Right cardiac atrium (tissue), 5 donors: ENCODE measurements around the gene GAPVD1. TPM values are rescaled to one million over a fixed set of nuclear protein-coding genes. Genes with fewer than 3 reads are reported as not detected.
"Not testable (repeated sequence)": the region's sequence is repeated elsewhere in the genome, so short reads cannot be mapped to it uniquely, and the experiment has no call there.

Experiments used
- ATAC-seq, 2 donors: fragments of 200-7000 bp; cut with Tn5 transposase; one replicate each; pipeline versions ENCODE4 v1.8.0 to v1.9.1; 2020; ENCODE audit warnings: moderate library complexity in 2 of 2, mild to moderate bottlenecking in 1 of 2
- DNase-seq, 3 donors: peaks; one replicate each; pipeline ENCODE4 v3.0.0-alpha.2; 2020
- H3K27ac ChIP-seq: one replicate; pipeline ENCODE4 v1.5.1; 2013; ENCODE audit warnings: mild to moderate bottlenecking, low read length, control low read depth, moderate library complexity
- H3K27me3 ChIP-seq: one replicate; pipeline ENCODE4 v1.6.1; 2013; ENCODE audit not compliant: control insufficient read depth, insufficient read depth
- H3K4me1 ChIP-seq: one replicate; pipeline ENCODE4 v1.6.1; 2013; ENCODE audit warnings: low read length; ENCODE audit not compliant: control insufficient read depth, insufficient read depth
- H3K4me3 ChIP-seq: one replicate; pipeline ENCODE4 v1.5.1; 2013; ENCODE audit warnings: low read length, control low read depth
- H3K9me3 ChIP-seq: one replicate; pipeline ENCODE4 v1.6.1; 2013; ENCODE audit warnings: low read length; ENCODE audit not compliant: control insufficient read depth
- WGBS: extraction: QIAGEN DNeasy Blood & Tissue Kit; methylation state at CpG from one replicate; pipeline ENCODE4 v1.1.7; 2013; 5-methylcytosine and 5-hydroxymethylcytosine counted together
- intact Hi-C, 4 donors: fragments of 100-400 bp; cut with DNase I; formaldehyde crosslinking; loops; one replicate each; pipeline versions ENCODE4 v1.11.0 to v1.14.0; 2022 to 2023
- polyA plus RNA-seq: library from polyadenylated mRNA; stranded (reverse); fragments of 200-250 nt; gene quantifications from one replicate; pipeline ENCODE4 v1.2.3, GENCODE V29; 2013
- total RNA-seq, 4 donors: library from RNA; stranded (reverse); fragmentation: NEBNext Ultra II Directional; extraction: Animal tissue kit (Norgen Biotek cat#: 25700); gene quantifications; one replicate each; pipeline ENCODE4 v1.2.1, GENCODE V29; 2021
- donor health status: healthy with polysubstance abuse.
- donor health status: DM: no; HTN: yes; CAD: no.
- donor health status: DM: no; HTN: no; CAD: no.
- donor health status: DM: no; HTN: yes; CAD: no; lungs with severe emphysema.
- donor health status: DM: yes; HTN: yes; CAD: no.

Gene GAPVD1
- total and polyA plus RNA-seq, 5 donors, result 8.1 to 45.7 (median 33.1) TPM

DNA sequence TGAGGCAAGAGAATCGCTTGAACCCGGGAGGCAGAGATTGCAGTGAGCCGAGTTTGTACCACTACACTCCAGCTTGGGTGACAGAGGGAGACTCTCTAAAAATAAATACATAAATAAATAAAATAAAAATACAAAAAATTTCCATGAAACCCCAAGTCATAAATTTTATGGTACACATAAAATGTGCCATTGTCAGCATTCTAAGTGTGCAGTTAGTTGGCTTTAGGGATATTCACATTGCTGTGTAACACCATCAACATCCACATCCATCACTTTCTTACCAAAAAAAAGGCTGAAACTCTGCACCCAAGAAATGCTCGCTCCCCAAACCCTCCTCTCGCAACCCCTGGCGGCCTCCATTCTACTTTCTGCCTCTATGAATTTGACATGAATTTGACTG, 135.2 kb downstream of the GAPVD1 start:
- 94% methylated on average over 6 of the region's 6 CpGs for WGBS
- no peak overlapping the region for H3K4me3 ChIP-seq
- no peaks in the 10 kb centered on the region for H3K9me3 ChIP-seq
- no peaks in the 10 kb centered on the region for H3K4me1 ChIP-seq
- no peak overlapping the region for H3K27ac ChIP-seq
- DNase-seq (peak in 1 of 3 donors; percentile 23), ATAC-seq (no peak)
- intact Hi-C loops, result no loop called here
- no peaks in the 10 kb centered on the region for H3K27me3 ChIP-seq

DNA sequence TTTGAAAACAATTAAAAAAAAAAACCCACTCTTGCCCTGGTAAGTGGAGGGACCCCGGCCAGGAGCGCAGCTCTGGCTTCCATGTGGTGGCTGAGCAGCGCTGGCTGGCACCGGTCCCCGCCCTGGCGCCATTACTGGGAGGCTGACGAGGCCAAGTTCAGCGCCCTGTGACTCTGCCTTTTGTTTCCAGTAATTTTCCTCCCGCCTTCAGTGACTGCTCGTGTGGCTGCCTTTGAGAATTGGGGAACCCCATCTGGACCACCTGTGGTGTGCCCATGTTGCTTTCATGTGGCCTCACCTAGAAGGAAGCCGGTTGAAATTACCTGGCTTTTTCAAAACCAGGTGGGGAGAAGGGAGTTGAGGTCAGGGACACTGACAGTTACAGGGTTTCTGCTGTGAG, 136.1 kb downstream of the GAPVD1 start:
- DNase-seq (peak in 1 of 3 donors; percentile 24), ATAC-seq (no peak)
- H3K4me3 ChIP-seq, result no peak overlapping the region
- 79% methylated on average over 11 of the region's 11 CpGs for WGBS
- intact Hi-C loops, result no loop called here
- H3K27me3 ChIP-seq, result no peaks in the 10 kb centered on the region
- H3K27ac ChIP-seq, result no peak overlapping the region
- no peaks in the 10 kb centered on the region for H3K9me3 ChIP-seq
- no peaks in the 10 kb centered on the region for H3K4me1 ChIP-seq

DNA sequence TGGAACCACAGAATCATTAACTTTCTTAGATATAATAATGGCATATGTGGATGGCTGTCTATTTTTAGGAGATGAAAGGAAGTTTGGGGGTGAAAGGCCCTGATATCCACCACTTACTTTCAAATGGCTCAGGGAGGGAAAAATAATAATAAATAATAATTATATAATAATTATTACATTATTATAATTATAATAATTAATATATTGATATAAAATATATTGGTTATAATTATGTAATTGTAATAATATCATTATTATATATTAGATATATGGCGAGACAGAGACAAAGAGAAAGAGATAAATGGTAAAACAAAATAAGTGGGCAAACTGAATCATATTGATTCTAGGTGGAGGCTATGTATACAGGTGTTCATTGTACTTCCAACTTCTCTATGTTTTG, 136.6 kb downstream of the GAPVD1 start:
- ATAC-seq, result no peak
- intact Hi-C loops, result no loop called here
- no peak for DNase-seq
- Histone ChIP-seq H3K27me3 (no peaks in the 10 kb centered on the region), H3K27ac (no peak overlapping the region), H3K4me1 (no peaks in the 10 kb centered on the region), H3K4me3 (no peak overlapping the region), H3K9me3 (no peaks in the 10 kb centered on the region)
- WGBS, result 96% methylated on average over 1 of the region's 1 CpG

DNA sequence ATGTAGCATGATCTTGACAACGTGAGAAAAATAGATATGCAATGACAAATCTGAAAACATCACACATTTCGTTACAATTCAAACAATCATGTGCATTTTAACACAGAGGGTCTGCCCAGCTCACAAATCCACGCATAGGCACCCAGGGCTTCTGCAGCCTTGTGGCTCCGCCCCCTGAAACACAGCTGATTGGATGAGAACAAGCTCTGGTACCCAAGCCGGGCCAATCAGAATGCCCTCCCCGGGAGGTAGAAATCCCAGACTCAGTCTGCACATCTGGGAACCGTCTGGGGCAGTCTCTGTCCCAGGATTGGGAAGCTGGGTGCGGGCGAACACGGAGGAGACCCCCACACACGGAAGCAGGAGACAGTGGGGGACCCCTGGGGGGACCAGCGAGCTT, 137.5 kb downstream of the GAPVD1 start:
- intact Hi-C loops, result no loop called here
- DNase-seq (no peak), ATAC-seq (no peak)
- H3K27ac ChIP-seq, result no peak overlapping the region
- no peaks in the 10 kb centered on the region for H3K9me3 ChIP-seq
- no peaks in the 10 kb centered on the region for H3K27me3 ChIP-seq
- WGBS, result 91% methylated on average over 12 of the region's 12 CpGs
- no peaks in the 10 kb centered on the region for H3K4me1 ChIP-seq
- no peak overlapping the region for H3K4me3 ChIP-seq

DNA sequence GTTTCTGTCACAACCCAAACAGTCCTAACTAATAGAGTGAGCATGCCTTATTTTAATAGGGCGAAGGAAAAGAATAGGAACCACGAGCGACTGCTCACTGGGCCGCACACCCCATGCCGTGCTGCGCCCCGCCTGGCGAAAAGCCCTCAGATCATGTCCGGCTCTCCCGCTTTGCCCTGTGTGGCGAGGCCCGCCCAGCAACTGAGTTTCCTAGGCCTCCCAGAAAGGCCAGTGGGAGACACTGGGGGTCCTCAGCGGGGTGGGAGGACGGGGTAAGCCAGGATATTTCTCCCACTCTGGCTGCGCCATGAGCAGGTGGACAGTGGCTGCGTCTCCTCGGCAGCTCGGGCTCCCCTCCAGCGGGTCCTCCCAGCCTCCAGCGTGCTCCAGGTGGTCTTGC, 138.0 kb downstream of the GAPVD1 start:
- H3K4me3 ChIP-seq, result no peak overlapping the region
- DNase-seq, result no peak
- H3K9me3 ChIP-seq, result no peaks in the 10 kb centered on the region
- WGBS, result 94% methylated on average over 20 of the region's 20 CpGs
- intact Hi-C loops, result loop anchor here in 2 of 4 donors (10.0 kb wide), 2 partner anchors 235 to 825 kb away; no protein-coding TSS in a partner anchor
- ATAC-seq, result no peak
- no peaks in the 10 kb centered on the region for H3K4me1 ChIP-seq
- H3K27me3 ChIP-seq, result no peaks in the 10 kb centered on the region
- H3K27ac ChIP-seq, result no peak overlapping the region

DNA sequence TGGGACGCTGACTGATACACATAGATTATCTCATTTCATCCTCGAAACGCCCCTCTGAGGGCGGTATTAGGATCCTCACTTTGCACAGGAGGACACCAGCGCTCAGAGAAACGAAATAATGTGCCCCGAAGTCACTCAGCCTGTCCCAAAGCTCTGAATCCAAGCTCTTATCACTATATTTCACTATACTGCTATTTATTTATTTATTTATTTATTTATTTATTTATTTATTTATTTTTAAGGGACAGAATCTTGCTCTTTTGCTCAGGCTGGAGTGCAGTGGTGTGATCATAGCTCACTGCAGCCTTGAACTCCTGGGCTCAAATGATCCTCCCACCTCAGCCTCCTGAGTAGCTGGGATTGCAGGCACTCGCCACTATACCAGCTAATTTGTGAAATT, 138.6 kb downstream of the GAPVD1 start:
- intact Hi-C loops, result loop anchor here in 2 of 4 donors (10.0 kb wide), 2 partner anchors 235 to 825 kb away; no protein-coding TSS in a partner anchor
- WGBS, result 87% methylated on average over 8 of the region's 8 CpGs
- ATAC-seq, H3K9me3 ChIP-seq, H3K4me1 ChIP-seq, H3K27ac ChIP-seq, H3K4me3 ChIP-seq, DNase-seq, H3K27me3 ChIP-seq: not testable (repeated sequence)

DNA sequence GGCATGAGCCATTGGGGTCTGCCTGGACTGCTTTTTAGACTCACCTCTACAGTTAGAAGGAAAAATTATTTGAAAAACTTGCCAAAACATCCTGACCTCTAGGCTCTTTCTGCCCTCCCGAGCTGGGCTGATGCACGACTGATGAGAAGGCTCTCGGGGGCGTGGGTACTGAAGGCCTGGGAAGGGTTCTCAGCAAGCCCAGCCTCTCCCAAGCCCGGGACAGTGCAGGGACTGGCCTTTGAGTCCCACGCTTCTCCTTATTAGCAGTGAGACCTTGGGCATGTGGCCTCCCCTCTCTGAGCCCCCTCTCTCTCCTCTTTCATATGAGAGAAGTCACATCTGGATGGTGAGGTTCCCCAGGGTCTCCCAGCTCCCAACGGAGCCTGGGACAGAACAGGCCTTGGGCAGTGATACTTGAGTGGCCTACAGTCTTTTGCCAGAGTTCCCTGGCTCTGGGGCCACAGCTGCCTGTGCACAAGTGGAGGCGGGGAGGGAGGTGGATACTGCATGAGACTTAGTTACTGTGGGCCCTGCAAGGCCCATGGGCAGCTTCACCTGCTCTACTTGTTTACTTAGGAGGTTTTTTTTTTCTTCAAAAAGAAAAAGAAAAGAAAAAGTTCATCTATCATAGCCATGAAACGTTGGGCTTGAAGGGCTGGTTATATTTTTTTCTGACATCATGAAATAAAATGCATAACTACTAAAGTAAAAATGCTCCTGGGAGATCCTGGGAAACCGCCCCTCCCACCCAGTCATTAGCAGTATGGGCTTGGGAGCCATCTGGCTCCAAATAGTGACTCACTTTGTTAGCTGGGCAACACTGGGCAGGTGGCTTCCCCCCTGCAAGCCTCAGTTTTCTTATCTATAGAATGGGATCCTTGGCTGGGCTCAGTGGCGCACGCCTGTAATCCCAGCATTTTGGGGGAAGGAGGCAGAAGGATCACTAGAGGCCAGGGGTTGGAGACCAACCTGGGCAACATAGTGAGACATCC, 139.4 kb downstream of the GAPVD1 start:
- 82% methylated on average over 12 of the region's 12 CpGs for WGBS
- intact Hi-C loops, result loop anchor here in 2 of 4 donors (10.0 kb wide), 2 partner anchors 234 to 824 kb away; no protein-coding TSS in a partner anchor

DNA sequence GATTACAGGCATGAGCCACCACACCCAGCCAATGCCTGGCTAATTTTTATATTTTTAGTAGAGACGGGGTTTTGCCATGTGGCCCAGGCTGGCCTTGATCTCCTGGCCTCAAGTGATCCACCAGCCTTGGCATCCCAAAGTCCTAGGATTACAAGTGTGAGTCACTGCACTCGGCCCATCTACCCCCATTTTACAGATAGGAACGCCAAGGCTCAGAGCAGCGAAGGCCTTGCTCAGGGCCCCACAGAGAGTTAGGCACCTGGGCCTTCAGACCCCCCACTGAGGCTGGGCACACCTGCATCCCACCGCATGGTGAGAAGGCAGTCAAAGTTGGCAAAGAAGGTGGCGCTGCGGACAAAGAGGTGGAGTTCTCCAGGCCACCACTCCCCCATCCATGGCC, 143.1 kb downstream of the GAPVD1 start:
- WGBS, result 88% methylated on average over 7 of the region's 7 CpGs
- ATAC-seq (no peak), DNase-seq (no peak)
- Histone ChIP-seq H3K4me3 (no peak overlapping the region), H3K4me1 (no peaks in the 10 kb centered on the region), H3K9me3 (no peaks in the 10 kb centered on the region), H3K27ac (no peak overlapping the region), H3K27me3 (no peaks in the 10 kb centered on the region)
- intact Hi-C loops, result loop anchor here in 3 of 4 donors (5.0 to 10.0 kb wide), 5 partner anchors 228 to 823 kb away; no protein-coding TSS in a partner anchor

More for the DNA sequence above, 139.4 kb downstream of the GAPVD1 start:
- Histone ChIP-seq H3K27ac (no peak overlapping the region), H3K9me3 (no peaks in the 10 kb centered on the region), H3K27me3 (no peaks in the 10 kb centered on the region), H3K4me3 (no peak overlapping the region), H3K4me1 (no peaks in the 10 kb centered on the region)
- no peak for ATAC-seq
- DNase-seq, result peak in 1 of 3 donors; percentile 22

DNA sequence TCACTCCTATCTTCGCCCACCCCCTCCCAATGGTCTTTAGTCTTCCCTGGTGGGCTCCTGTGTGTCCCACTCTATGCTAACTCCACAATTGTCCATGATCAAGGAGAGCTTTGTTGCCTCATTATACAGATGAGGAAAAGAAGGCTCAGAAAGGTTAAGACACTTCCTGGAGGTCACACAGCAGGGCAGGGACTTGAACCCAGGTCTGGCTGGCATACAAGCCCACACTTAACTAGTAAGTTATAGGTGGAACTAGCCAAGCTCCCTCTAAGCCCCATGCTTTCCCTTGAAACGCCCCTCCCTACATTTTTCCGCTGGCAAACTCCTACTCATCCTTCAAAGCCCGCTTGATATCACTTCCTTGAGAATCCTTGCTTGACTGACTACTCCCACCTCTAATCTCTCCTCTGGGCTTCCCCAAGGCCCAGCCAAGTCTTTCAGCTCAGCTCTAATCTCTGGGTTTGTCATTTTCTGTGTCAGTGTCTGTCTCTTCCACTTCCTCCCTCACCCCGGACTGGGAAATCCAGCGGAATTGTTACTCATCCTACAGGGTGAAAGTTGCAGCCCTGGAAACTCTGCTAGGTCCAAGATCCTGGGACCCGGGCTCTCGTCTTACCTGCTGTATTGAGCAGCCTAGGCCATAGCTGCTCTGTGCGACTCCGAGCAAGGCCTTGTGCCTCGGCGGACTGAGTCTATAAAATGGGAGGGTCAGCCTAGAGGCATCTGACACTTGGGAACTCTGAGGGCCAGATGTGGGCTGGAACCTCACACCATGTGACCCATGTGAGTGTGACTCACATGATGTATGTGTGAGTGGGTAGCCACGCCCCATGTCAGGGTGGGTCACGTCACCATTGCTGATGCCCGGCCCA, 144.5 kb downstream of the GAPVD1 start:
- no peak overlapping the region for H3K27ac ChIP-seq
- no peaks in the 10 kb centered on the region for H3K4me1 ChIP-seq
- H3K27me3 ChIP-seq, result no peaks in the 10 kb centered on the region
- intact Hi-C loops, result loop anchor here (2.0 to 10.0 kb wide), 6 partner anchors 226 to 823 kb away; no protein-coding TSS in a partner anchor
- no peak for ATAC-seq
- H3K9me3 ChIP-seq, result no peaks in the 10 kb centered on the region
- no peak for DNase-seq
- 87% methylated on average over 15 of the region's 15 CpGs for WGBS
- no peak overlapping the region for H3K4me3 ChIP-seq

DNA sequence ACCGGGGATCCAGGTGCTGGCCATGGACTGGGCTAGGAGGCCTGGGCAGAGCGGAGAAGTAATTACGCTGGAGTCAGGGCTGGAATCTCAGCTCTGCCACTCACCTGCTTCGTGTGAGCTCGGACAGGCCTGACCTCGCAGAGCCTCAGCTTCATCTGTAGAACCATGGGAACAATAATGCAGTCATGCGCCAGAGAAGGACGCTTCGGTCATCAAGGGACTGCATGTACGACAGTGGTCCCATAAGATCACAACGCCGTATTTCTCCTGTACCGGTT, 145.1 kb downstream of the GAPVD1 start:
- no peaks in the 10 kb centered on the region for H3K27me3 ChIP-seq
- H3K4me3 ChIP-seq, result no peak overlapping the region
- intact Hi-C loops, result loop anchor here (2.0 to 10.0 kb wide), 6 partner anchors 226 to 822 kb away; no protein-coding TSS in a partner anchor
- DNase-seq, result no peak
- WGBS, result 97% methylated on average over 13 of the region's 13 CpGs
- no peak for ATAC-seq
- H3K9me3 ChIP-seq, result no peaks in the 10 kb centered on the region
- no peak overlapping the region for H3K27ac ChIP-seq
- no peaks in the 10 kb centered on the region for H3K4me1 ChIP-seq
